GM21526 (cell line): ENCODE measurements around the gene SPRN.

ENCODE experiments used
- ATAC-seq: cut with Tn5 transposase; IDR thresholded peaks from one replicate; pipeline ENCODE4 v1.9.1; 2021; ENCODE audit warnings: moderate library complexity; ENCODE audit not compliant: unreplicated experiment, low FRiP score

SPRN gene

DNA sequence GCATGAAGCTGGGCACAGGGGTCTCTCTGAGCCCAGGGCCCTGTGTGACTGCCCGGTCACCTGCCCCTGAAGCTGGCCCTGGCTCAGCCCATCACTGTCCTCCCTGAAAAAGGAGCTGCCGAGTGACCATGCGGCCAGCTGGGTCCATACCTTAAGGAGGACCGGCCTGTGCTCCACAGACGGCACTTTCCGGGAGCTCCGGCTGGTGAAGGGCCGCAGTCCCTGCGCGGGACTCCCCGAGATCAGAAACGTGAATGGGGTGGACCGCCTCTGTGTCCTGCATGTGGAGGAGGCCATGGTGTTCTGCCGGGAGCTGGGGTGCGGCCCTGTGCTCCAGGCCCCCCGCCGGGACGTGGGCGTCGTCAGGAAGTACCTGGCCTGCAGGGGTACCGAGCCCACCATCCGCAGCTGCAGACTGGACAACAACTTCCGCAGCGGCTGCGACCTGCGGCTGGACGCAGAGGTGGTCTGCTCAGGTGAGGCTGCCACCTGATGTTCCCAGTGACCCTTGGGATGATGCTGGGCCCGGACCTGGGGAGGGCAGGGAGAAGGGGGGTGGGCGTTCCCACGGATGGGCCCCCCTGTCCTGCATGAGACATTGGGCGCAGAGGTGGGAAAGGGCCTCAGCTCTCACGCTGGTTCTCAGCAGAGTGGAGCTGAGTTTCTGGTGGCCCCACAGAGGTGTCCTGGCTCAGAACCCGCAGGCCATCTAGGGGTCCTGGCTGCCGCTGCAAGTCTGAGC is 32.8 kb upstream of the SPRN start:
- no peak for ATAC-seq

GRCh38 chr10:133456041-133456951 is 31.9 kb upstream of the SPRN start:
- no peak for ATAC-seq

- no peak for ATAC-seq
These were observed 31.2 kb upstream of the SPRN start for GRCh38 chr10:133455611-133456031.

DNA sequence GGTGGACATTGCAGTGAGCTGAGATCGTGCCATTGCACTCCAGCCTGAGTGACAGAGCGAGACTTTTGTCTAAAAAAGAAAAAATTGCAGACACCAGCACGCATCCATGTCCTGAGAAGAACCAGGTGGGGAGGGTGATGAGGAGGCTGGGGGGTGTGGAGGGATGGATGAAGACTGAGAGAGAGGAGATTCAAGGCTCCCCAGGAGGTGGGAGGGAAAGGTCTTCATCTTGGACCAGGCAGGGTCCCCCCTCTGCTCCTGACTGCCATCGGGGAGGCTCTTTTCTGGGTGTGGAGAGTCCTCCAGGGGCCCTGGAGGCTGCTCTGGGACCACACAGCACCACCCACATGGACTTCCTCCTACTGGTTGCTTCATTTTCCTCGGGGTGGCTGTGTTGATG is 30.8 kb upstream of the SPRN start:
- no peak for ATAC-seq

GRCh38 chr10:133454204-133454893 is 29.9 kb upstream of the SPRN start:
- no peak for ATAC-seq

GRCh38 chr10:133453516-133454203 is 29.2 kb upstream of the SPRN start, which contains the start of gene SCART1:
TSS of gene SCART1 (plus strand) at chr10:133453945. CDS start at chr10:133453998, 53 bp downstream.
- ATAC-seq, result no peak

DNA sequence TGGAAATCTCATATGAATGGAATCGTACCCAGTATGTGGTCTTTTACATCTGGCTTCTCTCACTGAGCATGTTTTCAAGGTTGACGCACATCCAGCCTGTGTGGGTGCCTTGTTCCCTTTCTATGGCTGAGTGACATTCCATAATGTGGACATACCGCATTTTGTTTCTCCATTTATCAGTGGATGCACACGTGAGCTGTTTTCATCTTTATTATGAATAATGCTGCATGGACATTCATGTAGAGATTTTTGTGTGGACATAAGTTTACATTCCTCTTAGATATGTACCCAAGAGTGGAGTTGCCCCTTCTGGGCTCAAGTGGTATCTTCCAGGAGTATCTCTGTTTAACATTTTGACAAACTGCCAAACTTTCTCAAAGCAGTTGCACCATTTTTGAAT is 28.0 kb upstream of the SPRN start:
- ATAC-seq, result no peak

GRCh38 chr10:133451346-133451745 is 26.9 kb upstream of the SPRN start:
- ATAC-seq, result no peak

DNA sequence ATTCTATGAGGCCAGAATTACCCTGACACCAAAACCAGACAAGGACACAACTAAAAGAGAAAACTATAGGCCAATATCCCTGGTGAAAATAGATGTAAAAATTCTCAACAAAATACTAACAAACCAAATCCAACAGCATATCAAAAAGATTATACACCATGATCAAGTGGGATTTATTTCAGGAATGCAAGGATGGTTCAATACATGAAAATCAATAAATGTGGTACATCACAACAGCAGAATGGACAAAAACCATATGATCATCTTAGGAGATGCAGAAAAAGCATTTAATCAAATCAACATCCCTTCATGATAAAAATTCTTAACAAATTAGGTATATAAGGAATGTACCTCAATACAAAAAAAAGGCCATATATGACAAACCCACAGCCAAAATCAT is 23.7 kb upstream of the SPRN start:
- ATAC-seq, result no peak

GRCh38 chr10:133446979-133447378 is 22.6 kb upstream of the SPRN start:
- no peak for ATAC-seq

DNA sequence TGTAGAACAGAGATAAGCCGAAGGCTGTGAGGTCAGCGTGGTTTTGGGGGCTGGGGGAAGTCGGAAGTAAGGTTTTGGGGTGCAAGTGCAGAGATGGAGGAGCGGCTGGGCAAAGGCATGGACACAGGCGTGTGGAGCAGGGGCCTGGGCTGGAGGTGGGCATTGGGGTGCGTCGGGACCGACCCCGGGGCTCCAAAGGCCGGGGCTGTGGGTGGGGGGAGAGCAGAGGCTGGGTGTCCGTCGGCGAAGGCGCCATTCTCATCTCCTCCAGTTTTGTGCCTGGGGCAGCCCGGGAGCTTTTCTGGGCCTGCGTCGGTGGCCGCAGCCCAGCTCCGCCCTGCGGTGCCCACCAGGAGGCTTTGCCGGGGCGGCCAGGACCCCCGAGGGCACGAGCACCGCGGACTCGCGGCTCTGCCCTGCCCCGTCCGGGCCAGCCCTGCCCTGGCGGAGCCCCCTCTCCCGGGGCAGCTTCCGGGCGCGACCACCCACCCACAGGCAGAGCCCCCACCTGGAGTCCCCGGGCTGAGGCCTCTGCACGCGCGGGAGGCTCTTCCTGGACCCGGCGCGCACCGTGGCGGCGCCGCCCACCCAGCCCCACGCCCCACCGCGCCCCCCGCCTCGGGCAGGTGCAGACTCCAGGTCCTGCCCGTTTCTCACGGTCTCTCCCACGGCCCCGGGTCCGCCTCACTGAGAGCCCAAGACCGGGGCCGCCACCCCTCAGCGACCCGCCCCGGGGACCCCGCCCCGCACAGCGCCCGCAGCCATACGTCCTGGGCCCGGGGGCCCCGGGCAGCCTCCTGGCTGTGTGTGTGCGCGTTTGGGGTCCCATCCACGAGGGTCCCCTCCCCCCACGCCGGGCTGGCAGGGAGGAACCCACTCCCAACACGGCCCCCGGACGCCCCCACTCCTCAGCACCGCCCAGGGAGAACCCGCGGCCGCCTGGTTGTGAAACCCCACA is 21.6 kb upstream of the SPRN start:
- no peak for ATAC-seq

GRCh38 chr10:133445268-133445732 is 20.9 kb upstream of the SPRN start:
- no peak for ATAC-seq

- no peak for ATAC-seq
These were observed 20.2 kb upstream of the SPRN start for GRCh38 chr10:133444342-133445267.

DNA sequence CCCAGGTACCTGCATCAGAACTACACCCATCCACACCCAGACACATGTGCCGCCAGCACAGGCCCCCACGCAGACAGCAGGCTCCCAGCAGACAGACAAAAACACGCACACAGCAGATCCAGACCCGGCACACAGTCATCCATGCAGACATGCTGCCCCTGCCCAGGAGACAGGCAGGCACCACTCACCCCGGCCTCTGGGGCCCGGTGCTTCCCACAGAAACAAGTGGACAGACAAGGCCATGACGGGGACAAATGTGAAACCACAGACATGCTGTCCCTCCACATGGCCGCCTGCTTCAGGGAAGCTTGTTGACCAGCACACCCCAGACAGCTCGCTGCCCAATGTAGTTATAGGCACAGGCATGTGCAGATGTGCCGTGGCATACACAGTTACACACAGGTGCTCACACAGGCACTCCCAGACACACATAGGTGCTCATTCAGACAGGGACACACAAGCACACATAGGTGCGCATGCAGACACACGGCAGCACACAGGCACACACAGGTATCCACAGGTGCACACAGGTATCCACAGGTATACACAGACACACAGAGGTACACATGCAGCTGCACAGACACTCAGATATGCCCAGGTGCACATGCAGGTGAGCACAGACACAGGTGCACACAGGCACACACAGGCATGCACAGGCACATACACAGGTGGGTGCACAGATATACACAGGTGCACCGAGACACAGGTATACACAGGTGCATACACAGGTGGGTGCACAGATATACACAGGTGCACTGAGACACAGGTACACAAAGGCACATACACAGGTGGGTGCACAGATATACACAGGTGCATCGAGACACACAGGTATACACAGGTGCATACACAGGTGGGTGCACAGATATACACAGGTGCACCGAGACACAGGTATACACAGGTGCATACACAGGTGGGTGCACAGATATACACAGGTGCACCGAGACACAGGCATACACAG is 18.8 kb upstream of the SPRN start:
- ATAC-seq, result no peak

- ATAC-seq, result no peak
These were observed 18.0 kb upstream of the SPRN start for GRCh38 chr10:133442191-133442966.

- no peak for ATAC-seq
These were observed 17.4 kb upstream of the SPRN start for GRCh38 chr10:133441780-133442179.
